CD4-positive, alpha-beta T cell (primary cell): ENCODE data around the gene C2CD4D. TPM values are rescaled to one million over a fixed set of nuclear protein-coding genes. Genes with fewer than 3 reads are reported as not detected.

Experiments
- ATAC-seq: fragments of 200-7000 bp; cut with Tn5 transposase; one replicate; pipeline ENCODE4 v1.10.0; 2022; ENCODE audit warnings: mild to moderate bottlenecking; ENCODE audit not compliant: poor library complexity
- CTCF ChIA-PET: fragments of 350-600 bp; sonication (Branson Sonifier 250); formaldehyde crosslinking; loops from one replicate; lab custom pipeline; 2021; ENCODE audit warnings: antibody characterized with exemption, inconsistent platforms; lab: Charles Lee
- POLR2A ChIA-PET: fragments of 350-600 bp; sonication (Branson Sonifier 250); formaldehyde crosslinking; loops from one replicate; lab custom pipeline; 2021; ENCODE audit warnings: antibody characterized with exemption, inconsistent platforms; lab: Charles Lee
- DNase-seq, 14 experiments: peaks; one replicate each; pipeline ENCODE4 v3.0.0-alpha.2; 2013 to 2020; ENCODE audit warnings: mixed read lengths in 2 of 14
- H3K27ac ChIP-seq, 2 donors: one replicate each; pipeline versions ENCODE4 v1.5.1 to v1.7.0; 2013; ENCODE audit warnings: low read length in 2 of 2, low read depth in 1 of 2, mild to moderate bottlenecking in 1 of 2
- H3K27me3 ChIP-seq, 2 experiments: 1 replicate in 1 of 2; 2 replicates in 1 of 2; pipeline versions ENCODE4 v1.6.1 to v1.7.0; 2013; ENCODE audit warnings: low read length in 2 of 2, control low read depth in 1 of 2, mild to moderate bottlenecking in 1 of 2, moderate library complexity in 1 of 2; ENCODE audit not compliant: insufficient read depth in 2 of 2, control insufficient read depth in 1 of 2
- H3K36me3 ChIP-seq: one replicate; pipeline ENCODE4 v1.6.1; 2013; ENCODE audit warnings: low read length, control low read depth; ENCODE audit not compliant: insufficient read depth
- H3K4me1 ChIP-seq: one replicate; pipeline ENCODE4 v1.6.1; 2013; ENCODE audit warnings: low read length, control low read depth; ENCODE audit not compliant: insufficient read depth
- H3K4me3 ChIP-seq: one replicate; pipeline ENCODE4 v1.5.1; 2013; ENCODE audit warnings: mild to moderate bottlenecking, low read length, moderate library complexity
- H3K9me3 ChIP-seq, 2 experiments: 1 replicate in 1 of 2; 2 replicates in 1 of 2; pipeline versions ENCODE4 v1.6.1 to v1.7.0; 2013; ENCODE audit warnings: low read length in 2 of 2, mild to moderate bottlenecking in 2 of 2, control low read depth in 1 of 2, moderate library complexity in 1 of 2; ENCODE audit not compliant: control insufficient read depth in 1 of 2, insufficient read depth in 1 of 2
- H3K27ac Mint-ChIP-seq: one replicate; pipeline ENCODE4 v1.8.0; 2020; ENCODE audit warnings: mixed read lengths
- H3K27me3 Mint-ChIP-seq: one replicate; pipeline ENCODE4 v1.8.0; 2021; ENCODE audit warnings: mixed read lengths
- H3K36me3 Mint-ChIP-seq: one replicate; pipeline ENCODE4 v1.8.0; 2021; ENCODE audit warnings: low read depth, mixed read lengths
- H3K4me1 Mint-ChIP-seq: one replicate; pipeline ENCODE4 v1.8.0; 2021; ENCODE audit warnings: low read depth, mixed read lengths
- H3K4me3 Mint-ChIP-seq: one replicate; pipeline ENCODE4 v1.8.0; 2020; ENCODE audit warnings: mild to moderate bottlenecking, mixed read lengths
- H3K9me3 Mint-ChIP-seq: one replicate; pipeline ENCODE4 v1.8.0; 2020; ENCODE audit warnings: mixed read lengths
- CTCF ChIP-seq: fragments of 200-600 bp; IDR thresholded peaks from one replicate; pipeline ENCODE4 v1.8.0; 2022; ENCODE audit warnings: antibody characterized with exemption, mild to moderate bottlenecking
- intact Hi-C, 2 experiments: fragments of 100-400 bp; cut with DNase I in 1 of 2; cut with micrococcal nuclease in 1 of 2; formaldehyde crosslinking; loops; one replicate each; pipeline versions ENCODE4 v1.15.1 to v1.9.0; 2023 to 2025; cut with DNase I, micrococcal nuclease
- total RNA-seq, 174 experiments: library from RNA in 2 of 174; stranded (reverse) in 2 of 174; gene quantifications; one replicate each; pipeline ENCODE4 v1.2.3 and lab custom pipeline; 2021 to 2026

C2CD4D gene
- total RNA-seq, 2 experiments from 2014 or later = 0.75 to 0.88 TPM

- ChIA-PET CTCF (interaction anchor here (0.6 to 2.3 kb wide), 6 partner anchors 14 to 143 kb away, joined by 3 to 8 read pairs (median 4); partner anchors contain the start of genes C2CD4D and MRPL9), POLR2A (interaction anchor here (0.5 to 3.0 kb wide), 17 partner anchors 9 to 463 kb away, joined by 3 to 44 read pairs (median 5); partner anchors contain the start of genes C2CD4D, MRPL9 and POGZ)
- no peaks in the 10 kb centered on the region for H3K9me3 ChIP-seq
- H3K27me3 ChIP-seq = no peaks in the 10 kb centered on the region
- intact Hi-C loops = loop anchor here (1.0 to 2.0 kb wide), 2 partner anchors 27 to 46 kb away; partner anchors contain the start of gene MRPL9 (in 2 of the 2)
- no peaks in the 10 kb centered on the region for H3K9me3 Mint-ChIP-seq
- peak within 1 kb of the TSS in 1 of 2 donors; percentile 69 for H3K27ac ChIP-seq
- H3K4me3 Mint-ChIP-seq = peak within 1 kb of the TSS; percentile 94
- peak within 1 kb of the TSS; percentile 63 for H3K27ac Mint-ChIP-seq
- DNase-seq = peak; percentile 95 to 99 (median 97)
- H3K27me3 Mint-ChIP-seq = no peaks in the 10 kb centered on the region
- no peaks in the 10 kb centered on the region for H3K36me3 ChIP-seq
- H3K36me3 Mint-ChIP-seq = peaks cover 8% of the 10 kb centered on the region
- H3K4me3 ChIP-seq = peak within 1 kb of the TSS; percentile 94
- no peak for TF ChIP-seq CTCF
- ATAC-seq = peak; percentile 95
- H3K4me1 ChIP-seq = peaks cover 21% of the 10 kb centered on the region
- H3K4me1 Mint-ChIP-seq = peaks cover 26% of the 10 kb centered on the region
These were observed 49.3 kb downstream of the C2CD4D start, which contains the start of gene TDRKH for GRCh38 chr1:151790071-151790939. TDRKH (minus strand) TSS chr1:151790500; CDS start chr1:151783022, 7,478 bp downstream.

Other genes starting within 250 kb of the C2CD4D start
- 10 to 100 TPM; 13.2 to 13.3 TPM for gene SNX27, start 227.8 kb downstream of the C2CD4D start, total RNA-seq
- gene CELF3, start 123.0 kb downstream of the C2CD4D start, total RNA-seq = not detected
- gene RIIAD1, start 118.3 kb downstream of the C2CD4D start, total RNA-seq = not detected
- 100 to 1,000 TPM; 152 to 164 TPM for gene MRPL9, start 76.3 kb downstream of the C2CD4D start, total RNA-seq
- 1 to 10 TPM; 6.1 to 6.4 TPM for gene TDRKH, start 49.3 kb downstream of the C2CD4D start, total RNA-seq
- under 1 TPM; 0.06 to 0.16 TPM for gene LINGO4, start 34.4 kb downstream of the C2CD4D start, total RNA-seq
- 1 to 10 TPM; 3.6 to 3.7 TPM for gene RORC, start 8.0 kb downstream of the C2CD4D start, total RNA-seq
- gene THEM5, start 13.9 kb upstream of the C2CD4D start, total RNA-seq = not detected
- 10 to 100 TPM; 24.0 to 24.5 TPM for gene THEM4, start 69.7 kb upstream of the C2CD4D start, total RNA-seq
- 100 to 1,000 TPM; 189 to 204 TPM for gene S100A10, start 154.0 kb upstream of the C2CD4D start, total RNA-seq
- 10 to 100 TPM; 23.6 to 24.1 TPM for gene S100A11, start 197.2 kb upstream of the C2CD4D start, total RNA-seq
- gene TCHHL1, start 249.2 kb upstream of the C2CD4D start, total RNA-seq = not detected